ENCODE results near the gene COTL1. TPM values are rescaled to one million over a fixed set of nuclear protein-coding genes. Genes with fewer than 3 reads are reported as not detected.

COTL1 gene
- total and polyA plus RNA-seq, 9 of the 15 experiments (the other 6 are each of a cell fraction or from before 2014, with no cell fraction given): 27.7 to 185 (median 72.5) TPM

- TF ChIP-seq JUN (IDR thresholded peaks at IDR 0.05; ENCODE audit: borderline replicate concordance, low read depth, low read length) (no peak), JUN (CRISPR knock-in tag; IDR thresholded peaks at IDR 0.05; ENCODE audit: borderline replicate concordance) (no peak), ZNF316 (IDR thresholded peaks at IDR 0.05) (0 out of 2 replicates have a peak, but pooled peaks have one; percentile 8), HMG20B (CRISPR knock-in tag; IDR thresholded peaks at IDR 0.05) (no peak), SMAD4 (CRISPR knock-in tag; conservative IDR thresholded peaks at IDR 0.05) (no peak), GTF2E2 (tag; IDR thresholded peaks at IDR 0.05) (0 out of 2 replicates have a peak, but pooled peaks have one; percentile 15), HNRNPUL1 (IDR thresholded peaks at IDR 0.05; ENCODE audit: low read length) (no peak), FOXK2 (conservative IDR thresholded peaks at IDR 0.05 in 1 of 2, IDR thresholded peaks at IDR 0.05 in 1 of 2; ENCODE audit: low read depth in 2 of 2) (no peak), IRF1 (CRISPR knock-in tag; IDR thresholded peaks at IDR 0.05; ENCODE audit: borderline replicate concordance) (no peak), PRPF4 (IDR thresholded peaks at IDR 0.05; ENCODE audit: insufficient read depth, low read depth, low read length, poor library complexity, severe bottlenecking) (no peak), ZNF639 (CRISPR knock-in tag; conservative IDR thresholded peaks at IDR 0.05 in 1 of 2, IDR thresholded peaks at IDR 0.05 in 1 of 2) (no peak; a peak in 1 of 4 replicates), CGGBP1 (CRISPR knock-in tag; IDR thresholded peaks at IDR 0.05) (no peak), RHOXF2B (CRISPR knock-in tag; conservative IDR thresholded peaks at IDR 0.05) (no peak), YY1 (IDR thresholded peaks at IDR 0.05; ENCODE audit: borderline replicate concordance in 1 of 3, control insufficient read depth in 1 of 3, extremely low read depth in 1 of 3, insufficient read depth in 3 of 3, insufficient read length in 1 of 3, insufficient replicate concordance in 2 of 3, low read depth in 1 of 3, low read length in 2 of 3) (no peak), JUND (IDR thresholded peaks at IDR 0.05; ENCODE audit: borderline replicate concordance, low read depth, low read length) (no peak), JUND (tag; IDR thresholded peaks at IDR 0.05; ENCODE audit: borderline replicate concordance, low read depth, low read length) (no peak), ATF3 (IDR thresholded peaks at IDR 0.05) (no peak), ATF3 (CRISPR knock-in tag; conservative IDR thresholded peaks at IDR 0.05) (no peak), THRA (IDR thresholded peaks at IDR 0.05) (no peak)
Measured at GRCh38 chr16:84599521-84600202, 18.2 kb downstream of the COTL1 start (continued).

Measured in K562 (cell line).